HG03060 (cell line): ENCODE measurements around the gene TRAPPC5.

ENCODE experiments used
- ATAC-seq: cut with Tn5 transposase; IDR thresholded peaks from one replicate; pipeline ENCODE4 v1.9.1; 2021; ENCODE audit warnings: low read depth, moderate number of reproducible peaks; ENCODE audit not compliant: unreplicated experiment

TRAPPC5 gene

GRCh38 chr19:7699003-7699402 is 18.4 kb downstream of the TRAPPC5 start:
- no peak for ATAC-seq

DNA sequence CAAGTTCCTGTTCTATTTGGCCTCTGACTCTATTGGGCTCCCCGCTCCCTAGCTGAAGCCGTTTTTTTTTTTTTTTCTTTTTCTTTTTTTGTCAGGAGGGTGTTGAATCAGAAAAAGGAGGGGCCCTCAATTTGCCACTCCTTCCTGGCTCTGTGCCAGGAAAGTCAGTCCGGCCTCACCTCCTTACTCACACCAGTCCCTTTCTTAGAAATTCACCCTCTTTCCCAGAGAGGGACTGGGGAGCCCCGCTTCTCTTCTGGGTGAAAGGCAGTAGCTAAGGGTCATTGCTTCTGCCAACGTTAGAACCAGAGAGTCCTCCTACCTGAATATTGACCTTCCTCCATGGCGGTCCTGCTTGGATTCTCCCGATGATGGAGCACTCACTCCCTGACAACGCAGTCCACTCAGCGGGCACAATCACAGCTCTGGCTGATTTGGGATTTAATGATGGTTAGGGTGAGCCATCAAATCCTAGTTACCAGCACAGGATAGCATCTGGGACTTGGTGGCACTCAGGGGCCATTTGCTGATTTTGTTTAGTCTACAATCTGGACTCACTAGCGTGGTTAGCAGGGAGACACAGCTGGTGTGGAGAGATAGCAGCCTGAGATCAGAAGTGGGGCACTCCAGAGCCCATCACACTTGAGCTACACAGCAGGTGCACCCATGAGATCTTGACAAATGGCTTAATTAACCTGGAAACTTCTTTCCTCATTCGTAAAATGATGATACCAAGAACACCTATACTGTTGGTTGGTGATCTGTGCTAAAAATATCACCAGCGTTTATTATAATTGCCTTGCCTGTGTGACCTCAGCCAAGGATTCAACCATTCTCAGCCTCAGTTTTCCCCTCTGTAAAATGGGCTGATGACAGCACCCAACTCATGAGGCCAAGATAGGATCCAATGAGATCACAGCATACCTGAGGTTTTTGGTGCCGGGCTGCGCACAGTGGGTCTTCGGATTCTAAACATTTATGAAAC is 19.1 kb downstream of the TRAPPC5 start:
- ATAC-seq = no peak

GRCh38 chr19:7701049-7701653 is 20.5 kb downstream of the TRAPPC5 start:
- ATAC-seq = no peak

- peak; percentile 40 for ATAC-seq
Measured at GRCh38 chr19:7701654-7702457, 21.2 kb downstream of the TRAPPC5 start, which contains the start of gene FCER2. Gene FCER2, minus strand, starts transcription at chr19:7702131. Its CDS starts 2,371 bp downstream, at chr19:7699760.

DNA sequence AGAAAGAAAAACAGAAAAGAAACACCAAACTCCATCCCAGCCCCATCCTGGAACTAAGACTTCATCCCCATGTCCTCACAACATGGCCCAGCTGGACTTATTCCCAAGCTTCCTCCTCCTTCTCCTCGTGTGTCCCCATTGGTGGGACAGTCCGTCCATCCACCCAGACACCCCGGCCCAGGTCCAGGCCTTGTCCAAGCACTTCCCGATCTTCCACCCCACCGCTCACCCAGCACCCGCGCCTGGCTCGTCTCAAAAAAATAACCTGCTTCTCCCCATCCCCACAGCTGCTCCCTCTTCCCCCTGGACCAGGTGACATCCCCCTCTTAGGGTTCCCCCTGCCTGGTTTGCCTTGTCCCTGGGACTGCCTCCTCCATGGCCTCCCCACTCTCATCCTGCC is 22.7 kb downstream of the TRAPPC5 start:
- ATAC-seq = no peak

DNA sequence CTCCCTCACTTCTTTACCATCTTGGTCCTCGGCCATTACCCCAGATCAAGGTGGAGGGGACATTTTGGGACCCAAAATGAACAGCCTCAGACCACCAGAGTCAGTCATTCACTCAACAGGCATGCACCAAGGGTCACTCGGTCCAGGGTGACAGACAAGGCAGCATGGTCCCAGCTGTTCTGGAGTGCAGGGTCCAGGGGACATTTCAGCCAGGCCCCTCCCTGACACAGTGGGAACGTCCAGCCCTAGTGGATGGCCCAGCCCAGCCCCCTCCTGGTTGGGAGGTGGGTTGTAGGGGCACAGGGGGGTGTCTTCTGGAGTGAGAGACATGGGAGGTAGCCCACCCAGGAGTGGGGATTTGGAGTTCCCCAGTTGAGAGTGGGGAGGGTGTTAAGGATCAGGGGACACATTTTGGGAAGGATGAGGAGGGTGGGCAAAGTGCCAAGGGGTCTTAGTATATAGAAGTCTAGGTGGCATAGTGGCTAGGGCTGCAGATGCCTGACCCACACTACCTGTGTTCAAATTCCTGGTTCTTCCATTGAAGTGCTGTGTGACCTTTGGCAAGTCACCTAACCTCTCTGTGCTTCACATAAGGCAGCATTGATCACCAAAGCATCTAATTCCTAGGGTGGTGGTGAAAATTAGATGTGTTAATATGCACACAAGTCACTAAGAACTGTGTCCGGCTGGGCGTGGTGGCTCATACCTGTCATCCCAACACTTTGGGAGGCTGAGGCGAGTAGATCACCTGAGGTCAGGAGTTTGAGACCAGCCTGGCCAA is 23.8 kb downstream of the TRAPPC5 start:
- no peak for ATAC-seq

DNA sequence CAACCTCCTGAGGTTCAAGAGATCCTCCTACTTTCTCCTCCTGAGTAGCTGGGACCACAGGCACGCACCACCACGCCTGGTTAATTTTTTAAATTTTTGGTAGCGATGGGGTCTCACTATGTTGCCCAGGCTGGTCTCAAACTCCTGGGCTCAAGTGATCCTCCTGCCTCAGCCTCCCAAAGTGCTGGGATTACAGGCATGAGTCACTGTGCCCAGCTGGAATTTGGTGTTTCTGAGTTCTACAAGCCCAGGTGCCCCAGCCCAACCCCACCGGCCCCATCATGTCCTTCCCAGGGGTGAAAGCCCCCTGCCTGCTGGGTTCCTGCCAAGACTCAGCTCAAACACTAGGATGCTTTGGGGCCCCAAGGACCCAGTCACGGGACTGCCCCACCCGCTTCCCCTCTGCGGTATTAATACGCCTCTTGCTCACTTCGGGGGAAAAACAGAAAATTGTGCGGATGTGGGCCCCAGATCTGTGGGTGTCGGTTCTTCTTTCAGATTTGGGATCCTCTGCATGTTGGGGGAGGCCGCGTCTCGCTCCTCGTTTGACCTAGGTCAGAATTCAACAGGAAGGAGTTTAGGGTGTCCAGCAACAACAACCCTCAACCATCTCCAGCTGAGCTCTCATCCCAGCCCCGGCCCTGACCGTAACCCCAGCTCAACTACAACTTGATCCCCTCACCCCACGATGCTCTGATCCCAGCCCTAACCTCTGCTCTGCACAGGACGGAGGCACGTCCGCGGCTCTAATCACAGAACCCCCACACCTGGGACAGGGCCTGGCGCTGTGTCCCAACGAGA is 25.0 kb downstream of the TRAPPC5 start:
- no peak for ATAC-seq

- no peak for ATAC-seq
Measured at GRCh38 chr19:7706188-7706954, 25.7 kb downstream of the TRAPPC5 start.

GRCh38 chr19:7706955-7707456 is 26.4 kb downstream of the TRAPPC5 start:
- no peak for ATAC-seq

GRCh38 chr19:7709932-7710460 is 29.4 kb downstream of the TRAPPC5 start:
- no peak for ATAC-seq

DNA sequence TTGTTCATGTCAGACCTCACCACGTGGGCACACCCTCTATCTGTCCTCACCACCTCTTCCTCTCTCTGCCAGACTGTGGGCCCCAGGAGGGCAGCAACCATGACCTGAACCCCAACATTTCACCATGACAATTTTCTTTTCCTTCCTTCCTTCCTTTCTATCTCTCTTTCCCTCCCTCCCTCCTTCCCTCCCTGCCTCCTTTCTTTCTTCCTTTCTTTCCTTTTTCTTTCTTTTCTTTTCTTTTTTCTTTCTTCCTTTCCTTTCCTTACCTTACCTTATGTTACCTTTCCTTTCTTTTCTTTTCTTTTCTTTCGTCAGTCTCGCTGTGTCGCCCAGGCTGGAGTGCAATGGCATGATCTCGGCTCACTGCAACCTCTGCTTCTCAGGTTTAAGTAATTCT is 30.0 kb downstream of the TRAPPC5 start:
- no peak for ATAC-seq

DNA sequence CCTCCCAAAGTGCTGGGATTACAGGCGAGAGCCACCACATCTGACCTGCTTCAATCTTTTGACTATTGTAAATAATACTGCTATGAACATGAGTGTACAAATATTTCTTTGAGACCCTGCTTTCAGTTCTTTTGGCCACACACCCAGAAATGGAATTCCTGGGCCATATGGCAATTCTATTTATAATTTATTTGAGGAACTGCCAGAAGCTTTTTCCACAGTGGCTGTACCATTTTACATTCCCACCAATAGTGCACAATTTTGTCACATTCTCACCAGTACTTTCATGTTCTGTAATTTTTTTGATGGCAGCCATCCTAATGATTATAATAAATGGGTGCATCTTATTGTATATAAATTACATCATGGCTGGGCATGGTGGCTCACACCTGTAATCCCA is 35.0 kb downstream of the TRAPPC5 start:
- no peak for ATAC-seq

GRCh38 chr19:7716762-7717161 is 36.1 kb downstream of the TRAPPC5 start:
- no peak for ATAC-seq

DNA sequence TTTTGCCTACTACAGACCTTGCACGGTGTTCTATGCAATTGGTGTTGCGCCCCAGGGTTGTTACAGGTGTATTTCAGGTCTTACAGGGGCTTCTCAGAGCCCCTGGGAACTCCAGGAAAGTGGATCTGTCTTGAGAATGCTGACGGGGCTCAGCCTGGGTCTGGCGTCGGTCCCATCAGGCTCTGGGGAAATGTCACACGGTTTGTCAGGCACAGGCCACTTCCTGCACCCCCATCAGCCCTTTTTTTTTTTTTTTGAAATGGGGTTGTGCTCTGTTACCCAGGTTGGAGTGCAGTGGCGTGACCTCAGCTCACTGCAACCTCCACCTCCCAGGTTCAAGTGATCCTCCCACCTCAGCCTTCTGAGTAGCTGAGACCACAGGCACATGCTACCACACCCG is 38.0 kb downstream of the TRAPPC5 start:
- ATAC-seq = no peak

- no peak for ATAC-seq
Measured at GRCh38 chr19:7720351-7720750, 39.7 kb downstream of the TRAPPC5 start.

DNA sequence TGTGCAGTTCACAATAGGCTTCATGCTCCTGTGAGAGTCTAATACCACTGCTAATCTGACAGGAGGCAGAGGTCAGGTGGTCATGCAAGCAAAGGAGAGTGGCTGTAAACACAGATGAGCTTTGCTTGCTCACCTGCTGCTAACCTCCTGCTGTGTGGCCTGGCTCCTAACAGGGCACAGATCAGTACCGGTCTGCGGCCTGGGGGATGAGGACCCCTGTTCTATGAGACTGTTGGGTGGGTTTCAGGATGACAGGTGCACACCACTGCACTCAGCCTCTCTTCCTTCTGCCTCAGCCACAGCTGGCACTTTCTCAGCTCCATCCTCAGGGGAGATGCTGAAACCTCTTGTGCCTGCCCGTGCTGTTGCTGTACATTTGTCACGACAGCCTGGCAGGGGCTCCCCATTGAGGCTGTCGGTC is 41.6 kb downstream of the TRAPPC5 start:
- ATAC-seq = no peak

DNA sequence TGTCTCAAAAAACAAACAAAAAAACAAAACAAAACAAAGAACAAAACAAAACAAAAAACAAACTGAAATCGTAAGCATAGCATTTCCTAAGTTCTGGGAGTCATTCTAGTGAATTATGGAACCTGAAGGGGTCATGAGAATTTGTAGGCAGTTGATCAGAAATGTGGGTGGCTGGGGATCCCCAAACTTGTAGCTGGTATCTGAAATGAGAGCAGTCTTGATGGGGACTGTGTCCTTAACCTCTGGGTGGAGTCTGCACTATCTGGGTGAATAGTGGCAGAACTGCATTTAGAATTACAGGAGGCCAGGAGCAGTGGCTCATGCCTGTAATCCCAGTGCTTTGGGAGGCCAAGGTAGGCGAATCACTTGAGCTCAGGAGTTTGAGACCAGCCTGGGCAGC is 45.2 kb downstream of the TRAPPC5 start:
- ATAC-seq = no peak

- no peak for ATAC-seq
Measured at GRCh38 chr19:7729211-7729610, 48.6 kb downstream of the TRAPPC5 start.
